Loucy (cell line): Measurements from ENCODE around the gene ANGPT4.
"Not testable (repeated sequence)": the region's sequence is repeated elsewhere in the genome, so short reads cannot be mapped to it uniquely, and the experiment has no call there.

Experiments used
- H2AFZ ChIP-seq: fragments of 200-600 bp; sonication (generic); 2 replicates; pipeline ENCODE4 v1.6.0; 2016; ENCODE audit warnings: antibody characterized with exemption, mild to moderate bottlenecking, low read length, moderate library complexity
- H3F3A ChIP-seq: fragments of 200-600 bp; 2 replicates; pipeline ENCODE4 v1.6.0; 2016; ENCODE audit warnings: antibody characterized with exemption, low read depth, mild to moderate bottlenecking
- H3K27me3 ChIP-seq: fragments of 200-600 bp; sonication (generic); 2 replicates; pipeline ENCODE4 v1.6.1; 2014; ENCODE audit warnings: low read length, mild to moderate bottlenecking; ENCODE audit not compliant: insufficient read depth, poor library complexity, severe bottlenecking
- H3K36me3 ChIP-seq: fragments of 200-600 bp; sonication (generic); 2 replicates; pipeline ENCODE4 v1.6.1; 2016; ENCODE audit warnings: low read length; ENCODE audit not compliant: insufficient read depth
- H3K4me1 ChIP-seq: fragments of 200-600 bp; sonication (generic); 2 replicates; pipeline ENCODE4 v1.5.1; 2014; ENCODE audit warnings: low read length, mild to moderate bottlenecking; ENCODE audit not compliant: insufficient read depth, poor library complexity, severe bottlenecking
- H3K4me2 ChIP-seq: fragments of 200-600 bp; sonication (generic); 2 replicates; pipeline ENCODE4 v1.6.0; 2014; ENCODE audit warnings: antibody characterized with exemption, low read length, low read depth, mild to moderate bottlenecking; ENCODE audit not compliant: poor library complexity, severe bottlenecking
- H3K4me3 ChIP-seq: fragments of 200-600 bp; sonication (generic); 2 replicates; pipeline ENCODE4 v1.5.1; 2014; ENCODE audit warnings: low read length, mild to moderate bottlenecking, mixed read lengths; ENCODE audit not compliant: poor library complexity, severe bottlenecking
- H3K79me2 ChIP-seq: fragments of 200-600 bp; sonication (generic); 2 replicates; pipeline ENCODE4 v1.6.1; 2014; ENCODE audit warnings: low read length; ENCODE audit not compliant: insufficient read depth
- H3K9ac ChIP-seq: fragments of 200-600 bp; sonication (generic); 2 replicates; pipeline ENCODE4 v1.6.0; 2014; ENCODE audit warnings: mild to moderate bottlenecking, low read depth, low read length, moderate library complexity; ENCODE audit not compliant: poor library complexity, severe bottlenecking
- H3K9me2 ChIP-seq: fragments of 200-600 bp; sonication (generic); replicated peaks from 2 replicates; pipeline ENCODE4 v1.6.1; 2016; ENCODE audit warnings: low read depth, low read length, mixed read lengths
- H3K9me3 ChIP-seq: fragments of 200-600 bp; sonication (generic); 2 replicates; pipeline ENCODE4 v1.6.1; 2014; ENCODE audit warnings: mild to moderate bottlenecking, antibody characterized with exemption, low read length, low read depth; ENCODE audit not compliant: insufficient read depth
- H4K20me1 ChIP-seq: fragments of 200-600 bp; sonication (generic); 2 replicates; pipeline ENCODE4 v1.6.0; 2014; ENCODE audit warnings: antibody characterized with exemption, low read length, mild to moderate bottlenecking; ENCODE audit not compliant: insufficient read depth, poor library complexity, severe bottlenecking
- EZH2phosphoT487 ChIP-seq: fragments of 200-600 bp; IDR thresholded peaks from 2 replicates; pipeline ENCODE4 v1.6.1; 2018; ENCODE audit warnings: antibody characterized with exemption, mild to moderate bottlenecking, moderate library complexity, borderline replicate concordance
- TF ChIP-seq, protein P1 (sequence below): fragments of 200-600 bp; sonication (generic); conservative IDR thresholded peaks from 2 replicates; pipeline ENCODE4 v1.5.1; 2014; ENCODE audit warnings: mild to moderate bottlenecking, antibody characterized with exemption, low read length

Gene ANGPT4

DNA sequence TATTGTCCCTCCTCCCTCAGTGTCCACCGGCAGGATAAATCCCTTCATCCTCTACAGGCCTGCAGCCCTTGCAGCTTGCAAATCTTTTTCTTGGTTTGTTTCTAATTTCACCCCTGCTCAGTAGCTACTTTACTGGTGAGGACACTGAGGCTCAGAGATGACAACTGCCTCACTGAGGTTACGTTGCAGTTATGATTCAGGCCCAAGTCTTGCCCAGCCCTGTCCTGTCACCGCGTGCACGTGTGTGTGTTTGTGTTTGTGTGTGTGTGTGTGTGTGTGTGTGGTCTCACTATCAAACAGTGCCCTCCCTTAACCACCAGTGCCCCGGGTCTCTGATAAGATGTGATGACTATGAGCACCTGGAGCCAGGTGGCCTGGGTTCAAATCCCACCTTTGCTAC, 61.5 kb downstream of the ANGPT4 start:
- TF ChIP-seq, protein P1, sequence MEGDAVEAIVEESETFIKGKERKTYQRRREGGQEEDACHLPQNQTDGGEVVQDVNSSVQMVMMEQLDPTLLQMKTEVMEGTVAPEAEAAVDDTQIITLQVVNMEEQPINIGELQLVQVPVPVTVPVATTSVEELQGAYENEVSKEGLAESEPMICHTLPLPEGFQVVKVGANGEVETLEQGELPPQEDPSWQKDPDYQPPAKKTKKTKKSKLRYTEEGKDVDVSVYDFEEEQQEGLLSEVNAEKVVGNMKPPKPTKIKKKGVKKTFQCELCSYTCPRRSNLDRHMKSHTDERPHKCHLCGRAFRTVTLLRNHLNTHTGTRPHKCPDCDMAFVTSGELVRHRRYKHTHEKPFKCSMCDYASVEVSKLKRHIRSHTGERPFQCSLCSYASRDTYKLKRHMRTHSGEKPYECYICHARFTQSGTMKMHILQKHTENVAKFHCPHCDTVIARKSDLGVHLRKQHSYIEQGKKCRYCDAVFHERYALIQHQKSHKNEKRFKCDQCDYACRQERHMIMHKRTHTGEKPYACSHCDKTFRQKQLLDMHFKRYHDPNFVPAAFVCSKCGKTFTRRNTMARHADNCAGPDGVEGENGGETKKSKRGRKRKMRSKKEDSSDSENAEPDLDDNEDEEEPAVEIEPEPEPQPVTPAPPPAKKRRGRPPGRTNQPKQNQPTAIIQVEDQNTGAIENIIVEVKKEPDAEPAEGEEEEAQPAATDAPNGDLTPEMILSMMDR = no peak
- TF ChIP-seq EZH2phosphoT487 = no peak
- Histone ChIP-seq H3F3A (no peaks in the 10 kb centered on the region), H3K79me2 (no peaks in the 10 kb centered on the region; the same call in 1 of the 2 replicates), H3K27me3 (no peaks in the 10 kb centered on the region), H3K4me3 (no peak overlapping the region), H3K9ac (no peak overlapping the region), H3K9me2 (no peaks in the 10 kb centered on the region), H3K4me2 (no peak overlapping the region), H3K4me1 (peaks cover 20% of the 10 kb centered on the region), H4K20me1 (no peaks in the 10 kb centered on the region), H2AFZ (no peak overlapping the region), H3K9me3 (no peaks in the 10 kb centered on the region), H3K36me3 (no peaks in the 10 kb centered on the region)

DNA sequence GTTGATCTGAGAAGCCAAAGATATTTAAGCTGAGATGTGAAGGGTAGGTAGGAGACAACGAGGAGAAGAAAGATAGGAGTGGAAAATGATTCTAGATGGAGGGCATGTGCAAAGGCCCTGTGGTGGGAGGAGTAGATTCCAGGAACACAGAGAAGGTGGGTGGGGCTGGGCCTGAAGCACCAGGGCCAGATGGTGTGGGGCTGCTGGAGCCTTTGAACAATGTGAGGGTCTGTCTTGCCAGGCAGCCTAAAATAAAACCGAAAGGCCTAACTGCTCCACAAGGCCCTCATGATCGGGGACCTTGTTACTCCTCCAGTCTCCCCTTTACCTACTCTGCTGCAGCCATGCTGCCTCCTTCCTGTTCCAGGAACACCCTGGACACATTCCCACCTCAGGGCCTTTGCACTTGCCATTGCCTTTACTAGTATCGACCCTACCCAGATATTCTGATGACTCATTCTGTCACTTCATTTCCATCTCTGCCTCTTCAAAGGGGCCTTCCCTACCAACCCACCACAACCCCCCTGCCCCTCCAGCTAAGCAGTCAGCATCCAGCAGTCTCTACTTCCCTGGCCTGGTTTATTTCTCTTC, 62.6 kb downstream of the ANGPT4 start:
- H3K4me2 ChIP-seq = no peak overlapping the region
- no peaks in the 10 kb centered on the region for H3K9me2 ChIP-seq

DNA sequence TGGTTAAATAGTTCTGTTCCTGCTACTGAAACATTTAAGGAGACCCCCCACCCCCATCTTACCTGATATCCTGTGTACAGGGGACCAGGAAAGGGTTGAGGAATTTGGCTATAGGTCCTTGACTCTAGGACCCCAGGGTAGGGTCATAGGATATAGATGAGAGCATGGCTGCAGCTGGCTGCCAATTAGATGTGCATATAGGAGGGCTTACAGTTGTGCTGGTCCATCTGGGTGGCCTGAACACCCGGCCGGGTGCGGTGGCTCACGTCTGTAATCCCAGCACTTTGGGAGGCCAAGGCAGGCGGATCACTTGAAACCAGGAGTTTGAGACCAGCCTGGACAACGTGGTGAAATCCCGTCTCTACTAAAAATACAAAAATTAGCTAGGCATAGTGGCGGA, 67.4 kb downstream of the ANGPT4 start:
- not testable (repeated sequence) for H3K9me2 ChIP-seq, H3K4me2 ChIP-seq, H4K20me1 ChIP-seq, H3K4me3 ChIP-seq, H3K36me3 ChIP-seq, H3K9me3 ChIP-seq, H2AFZ ChIP-seq, H3K27me3 ChIP-seq, H3F3A ChIP-seq
- H3K79me2 ChIP-seq = peaks cover 42% of the 10 kb centered on the region
- H3K9ac ChIP-seq = peak overlapping the region; percentile 74
- H3K4me1 ChIP-seq = peaks cover 46% of the 10 kb centered on the region

More for the DNA sequence above, 62.6 kb downstream of the ANGPT4 start:
- H3K4me3 ChIP-seq = no peak overlapping the region
- no peaks in the 10 kb centered on the region for H3K9me3 ChIP-seq
- no peak for TF ChIP-seq EZH2phosphoT487
- TF ChIP-seq, protein P1 = no peak
- H3K36me3 ChIP-seq = no peaks in the 10 kb centered on the region
- H3K9ac ChIP-seq = no peak overlapping the region
- H3K27me3 ChIP-seq = no peaks in the 10 kb centered on the region
- no peaks in the 10 kb centered on the region for H4K20me1 ChIP-seq
- H2AFZ ChIP-seq = no peak overlapping the region
- peaks cover 15% of the 10 kb centered on the region for H3K4me1 ChIP-seq
- H3K79me2 ChIP-seq = peaks cover 4% of the 10 kb centered on the region
- H3F3A ChIP-seq = no peaks in the 10 kb centered on the region

DNA sequence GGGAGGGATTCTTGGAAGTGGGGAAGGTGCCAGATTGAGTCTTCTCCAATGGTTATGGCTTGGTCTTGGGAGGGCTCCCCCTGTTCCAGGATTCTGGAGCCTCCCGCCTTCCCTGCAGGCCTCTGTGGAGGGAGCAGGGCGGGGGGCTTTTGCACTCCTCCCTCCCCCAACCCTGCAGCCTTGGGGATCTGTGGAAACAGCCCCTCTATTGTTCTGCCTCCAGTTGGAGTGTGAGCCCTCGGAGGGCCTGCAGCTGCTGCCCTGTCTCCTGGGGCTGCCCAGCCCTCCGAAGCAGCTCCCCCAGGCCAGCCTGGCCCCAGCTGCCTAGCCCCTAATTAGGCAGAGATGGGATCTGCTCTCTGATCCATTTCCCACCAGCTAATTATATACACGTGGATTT, 67.9 kb downstream of the ANGPT4 start:
- peaks cover 42% of the 10 kb centered on the region for H3K79me2 ChIP-seq

More for the DNA sequence above, 67.9 kb downstream of the ANGPT4 start:
- no peaks in the 10 kb centered on the region for H3K9me3 ChIP-seq
- TF ChIP-seq, protein P1 = no peak
- TF ChIP-seq EZH2phosphoT487 = no peak
- H3K4me3 ChIP-seq = peak overlapping the region; percentile 73
- no peaks in the 10 kb centered on the region for H3K9me2 ChIP-seq
- H2AFZ ChIP-seq = no peak overlapping the region
- no peaks in the 10 kb centered on the region for H3F3A ChIP-seq
- no peaks in the 10 kb centered on the region for H4K20me1 ChIP-seq
- H3K4me2 ChIP-seq = peak overlapping the region; percentile 91
- no peaks in the 10 kb centered on the region for H3K36me3 ChIP-seq
- H3K4me1 ChIP-seq = peaks cover 50% of the 10 kb centered on the region
- H3K9ac ChIP-seq = peak overlapping the region; percentile 74
- H3K27me3 ChIP-seq = no peaks in the 10 kb centered on the region
